K562 (cell line): Measurements from ENCODE around the gene TMC5. TPM values are rescaled to one million over a fixed set of nuclear protein-coding genes. Genes with fewer than 3 reads are reported as not detected.

Experiments
- ATAC-seq: fragments of 200-7000 bp; cut with Tn5 transposase; 3 replicates; pipeline ENCODE4 v1.9.1; 2020; ENCODE audit warnings: moderate library complexity
- BruUV-seq: library from RNA; stranded (reverse); fragments of 400-500 nt; replicated peaks from 2 replicates; lab custom pipeline; 2021; lab: Mats Ljungman, UMichigan
- CTCF ChIA-PET: fragments of 300-600 bp; formaldehyde crosslinking; extraction: SDS; loops from one replicate; lab custom pipeline; 2021; ENCODE audit warnings: low intra/inter-chr PET ratio; lab: Yijun Ruan, JAX
- POLR2A ChIA-PET: fragments of 300-600, 350-650 bp; sonication (Branson Sonifier 250); formaldehyde crosslinking; extraction: SDS; loops from one replicate; lab custom pipeline; 2021; ENCODE audit warnings: antibody characterized with exemption, inconsistent platforms; lab: Yijun Ruan, JAX
- DNase-seq, 4 experiments: peaks; one replicate each; pipeline versions ENCODE4 v3.0.0 to v3.0.0-alpha.2; 2011 to 2018; ENCODE audit warnings: low spot score in 3 of 4, mixed read lengths in 3 of 4; ENCODE audit errors: extremely low read depth in 1 of 4
- FAIRE-seq: peaks from 2 replicates; lab custom pipeline; 2011; peaks lifted over from hg19 to GRCh38; lab: Jason Lieb, UNC
- H2AFZ ChIP-seq: 2 replicates; pipeline ENCODE4 v1.6.0; 2011; ENCODE audit warnings: low read depth, low read length, control low read depth, inconsistent platforms
- H3K27ac ChIP-seq: fragments of 200-600 bp; 3 replicates; pipeline ENCODE4 v1.8.0; 2011; ENCODE audit warnings: low read depth, mild to moderate bottlenecking, control low read depth, inconsistent platforms, low read length, moderate library complexity, mixed read lengths; ENCODE audit errors: extremely low read depth
- H3K27me3 ChIP-seq, 2 experiments: fragments of 300-600 bp in 1 of 2; 2 replicates in 1 of 2; 3 replicates in 1 of 2; pipeline versions ENCODE4 v1.6.0 to v1.8.0; 2011; ENCODE audit warnings: inconsistent platforms in 2 of 2, low read length in 2 of 2, mild to moderate bottlenecking in 1 of 2, mixed read lengths in 1 of 2, moderate library complexity in 1 of 2; ENCODE audit not compliant: control insufficient read depth in 2 of 2, insufficient read depth in 2 of 2
- H3K36me3 ChIP-seq: fragments of 300-600 bp; 3 replicates; pipeline ENCODE4 v1.8.0; 2011; ENCODE audit warnings: mild to moderate bottlenecking, low read length, inconsistent platforms; ENCODE audit not compliant: control insufficient read depth, insufficient read depth
- H3K4me1 ChIP-seq, 2 experiments: fragments of 200-600 bp in 1 of 2; replicated peaks in 1 of 2; 2 replicates in 1 of 2; 3 replicates in 1 of 2; pipeline versions ENCODE4 v1.5.1 to v1.8.0; 2011; ENCODE audit warnings: inconsistent platforms in 2 of 2, low read length in 2 of 2, mild to moderate bottlenecking in 1 of 2, mixed read lengths in 1 of 2, moderate library complexity in 1 of 2; ENCODE audit not compliant: control insufficient read depth in 2 of 2, insufficient read depth in 2 of 2
- H3K4me2 ChIP-seq: 2 replicates; pipeline ENCODE4 v1.6.1; 2011; ENCODE audit warnings: low read length, control low read depth, inconsistent platforms, mixed read lengths; ENCODE audit not compliant: insufficient read depth
- H3K4me3 ChIP-seq: fragments of 200-600 bp; sonication (generic), shearing (Covaris generic); 2 replicates; pipeline ENCODE4 v1.5.1; 2016; ENCODE audit warnings: control low read depth, inconsistent platforms
- H3K79me2 ChIP-seq: fragments of 200-600 bp; 3 replicates; pipeline ENCODE4 v1.8.0; 2011; ENCODE audit warnings: low read length, inconsistent platforms; ENCODE audit not compliant: control insufficient read depth, insufficient read depth
- H3K9ac ChIP-seq, 2 experiments: 2 replicates each; pipeline versions ENCODE4 v1.6.0 to v1.6.1; 2011; ENCODE audit warnings: low read depth in 2 of 2, low read length in 2 of 2, control low read depth in 1 of 2, inconsistent platforms in 1 of 2, mild to moderate bottlenecking in 1 of 2, mixed read lengths in 1 of 2; ENCODE audit not compliant: insufficient read depth in 1 of 2
- H3K9me1 ChIP-seq: one replicate; pipeline ENCODE4 v1.6.0; 2011; ENCODE audit warnings: inconsistent platforms, mild to moderate bottlenecking, low read length, moderate library complexity; ENCODE audit not compliant: control insufficient read depth, insufficient read depth
- H3K9me3 ChIP-seq: replicated peaks from 2 replicates; pipeline ENCODE4 v1.5.1; 2011; ENCODE audit warnings: low read depth, low read length, inconsistent platforms; ENCODE audit not compliant: control insufficient read depth, insufficient read depth
- H4K20me1 ChIP-seq: replicated peaks from 2 replicates; pipeline ENCODE4 v1.6.1; 2011; ENCODE audit warnings: low read length, inconsistent platforms, mixed read lengths; ENCODE audit not compliant: control insufficient read depth, insufficient read depth
- ARID4B ChIP-seq: sonication (generic); formaldehyde crosslinking; IDR thresholded peaks from 2 replicates; pipeline ENCODE4 v1.8.0; 2022; ENCODE audit warnings: mild to moderate bottlenecking, missing genetic modification reagents
- ATF3 ChIP-seq, 2 experiments: fragments of 450-650 bp in 1 of 2; sonication (generic) in 1 of 2; formaldehyde crosslinking in 1 of 2; IDR thresholded peaks in 1 of 2; conservative IDR thresholded peaks in 1 of 2; 2 replicates each; pipeline versions ENCODE4 v1.6.1 to v1.8.1; 2016 to 2023; ENCODE audit warnings: mild to moderate bottlenecking in 2 of 2, moderate library complexity in 2 of 2, inconsistent platforms in 1 of 2, missing genetic modification reagents in 1 of 2
- BRD9 ChIP-seq: fragments of 450-650 bp; IDR thresholded peaks from 2 replicates; pipeline ENCODE4 v1.6.1; 2018; ENCODE audit warnings: low read depth; ENCODE audit not compliant: partially characterized antibody
- C11orf30 ChIP-seq: fragments of 450-650 bp; IDR thresholded peaks from 2 replicates; pipeline ENCODE4 v1.6.1; 2016; ENCODE audit warnings: low read depth, mild to moderate bottlenecking
- CBFA2T3 ChIP-seq: fragments of 450-650 bp; IDR thresholded peaks from 2 replicates; pipeline ENCODE4 v1.6.1; 2017
- FOSL1 ChIP-seq: fragments of 200-800 bp; sonication (Bioruptor generic); conservative IDR thresholded peaks from 2 replicates; pipeline ENCODE4 v1.6.1; 2016; ENCODE audit warnings: missing genetic modification characterization, missing compliant biosample characterization
- HMBOX1 ChIP-seq: sonication (generic); IDR thresholded peaks from 2 replicates; pipeline ENCODE4 v1.6.1; 2016
- MAFG ChIP-seq: fragments of 450-650 bp; conservative IDR thresholded peaks from 2 replicates; pipeline ENCODE4 v1.6.1; 2016; ENCODE audit warnings: missing genetic modification characterization, missing compliant biosample characterization
- MAFK ChIP-seq: IDR thresholded peaks from 2 replicates; pipeline ENCODE4 v1.6.1; 2011; ENCODE audit warnings: low read length, improper control_type of control experiment
- NFE2 ChIP-seq: IDR thresholded peaks from 2 replicates; pipeline ENCODE4 v1.6.1; 2014; ENCODE audit warnings: antibody characterized with exemption, low read depth
- NFIC ChIP-seq: fragments of 450-650 bp; IDR thresholded peaks from 2 replicates; pipeline ENCODE4 v1.6.1; 2017; ENCODE audit warnings: mild to moderate bottlenecking, inconsistent platforms
- SMAD4 ChIP-seq: fragments of 250-450 bp; sonication (Bioruptor Pico); conservative IDR thresholded peaks from 2 replicates; pipeline ENCODE4 v1.8.0; 2021; ENCODE audit warnings: inconsistent platforms, mild to moderate bottlenecking, moderate library complexity
- SMARCE1 ChIP-seq: fragments of 450-650 bp; IDR thresholded peaks from 2 replicates; pipeline ENCODE4 v1.7.1; 2016; ENCODE audit warnings: mild to moderate bottlenecking
- ZNF316 ChIP-seq: fragments of 450-650 bp; IDR thresholded peaks from 2 replicates; pipeline ENCODE4 v1.6.1; 2016
- WGBS: fragments of 100-300 bp; shearing (Covaris generic); methylation state at CpG from one replicate; pipeline ENCODE4 v1.1.6; 2016; ENCODE audit warnings: low coverage, mixed read lengths; ENCODE audit not compliant: insufficient coverage; ENCODE audit errors: missing lambda C conversion rate; 5-methylcytosine and 5-hydroxymethylcytosine counted together
- in situ Hi-C: fragments of 300-500 bp; cut with MboI; formaldehyde crosslinking; loops from 4 replicates; pipeline ENCODE4 v1.15.0; 2018; ENCODE audit warnings: inconsistent platforms, mixed read lengths
- intact Hi-C: fragments of 100-400 bp; cut with micrococcal nuclease; formaldehyde crosslinking; loops from 2 replicates; pipeline ENCODE4 v1.14.2; 2022
- polyA plus RNA-seq, 8 experiments: library from polyadenylated mRNA; depleted of rRNA in 4 of 8; stranded (reverse) in 5 of 8; unstranded in 3 of 8; fragments of >200 nt; fragmentation: Nextera tagmentation in 2 of 8; fragmentation: Illumina TruSeq in 1 of 8; extraction: Ambion mirVana in 2 of 8; extraction: Trizol in 1 of 8; gene quantifications; 2 replicates each; pipeline versions ENCODE4 v1.2.1 to v1.2.3, GENCODE V29; 2011 to 2014; ENCODE audit warnings: inconsistent platforms in 1 of 8, missing spikeins in 1 of 8
- total RNA-seq, 7 experiments: library from RNA; depleted of rRNA in 6 of 7; stranded (reverse); fragments of >200 nt in 6 of 7; fragmentation: Illumina TruSeq in 2 of 7; extraction: Trizol in 2 of 7; gene quantifications; 2 replicates each; pipeline versions ENCODE4 v1.2.1 to v1.2.3, GENCODE V29; 2011 to 2021; ENCODE audit warnings: low replicate concordance in 1 of 7

Gene TMC5
- total and polyA plus RNA-seq, 9 of the 15 experiments (the other 6 are each of a cell fraction or from before 2014, with no cell fraction given): 0.83 to 2.6 (median 1.6) TPM

- CTCF ChIA-PET: no interaction called here
- Histone ChIP-seq H3K27me3 (no peaks in the 10 kb centered on the region), H3K4me1 (peaks cover 14 to 34% of the 10 kb centered on the region in 2 experiments; a peak in 4 of 5 replicates), H3K9me3 (no peaks in the 10 kb centered on the region), H3K79me2 (peaks cover 43% of the 10 kb centered on the region), H2AFZ (no peak overlapping the region), H3K4me2 (no peak overlapping the region), H3K27ac (no peak overlapping the region), H3K9ac (no peak overlapping the region; a peak in 1 of 4 replicates), H3K4me3 (no peak overlapping the region), H4K20me1 (no peaks in the 10 kb centered on the region), H3K9me1 (no peaks in the 10 kb centered on the region), H3K36me3 (peaks cover 38% of the 10 kb centered on the region)
- BruUV-seq: no TSS peak
- TF ChIP-seq ZNF316: peak; percentile 28; the same call in 1 of the 2 replicates
- TF ChIP-seq FOSL1 (tag): peak; percentile 69
- TF ChIP-seq SMAD4: no peak
- TF ChIP-seq MAFG (tag): 0 out of 2 replicates have a peak, but pooled peaks have one; percentile 11
- 0 out of 2 replicates have a peak, but pooled peaks have one; percentile 16 for TF ChIP-seq SMARCE1
- peak; percentile 25; the same call in 1 of the 2 replicates for TF ChIP-seq NFE2
- TF ChIP-seq C11orf30: 0 out of 2 replicates have a peak, but pooled peaks have one; percentile 26
- peak; percentile 84 for TF ChIP-seq NFIC
- TF ChIP-seq MAFK: peak; percentile 31
- no peak for TF ChIP-seq ARID4B (CRISPR knock-in tag)
- TF ChIP-seq ATF3 (IDR thresholded peaks at IDR 0.05): peak; percentile 32; the same call in 1 of the 2 replicates
- no peak for TF ChIP-seq ATF3 (CRISPR knock-in tag; conservative IDR thresholded peaks at IDR 0.05)
- TF ChIP-seq HMBOX1: peak; percentile 37; the same call in 1 of the 2 replicates
- TF ChIP-seq CBFA2T3: 0 out of 2 replicates have a peak, but pooled peaks have one; percentile 2
- no peak for TF ChIP-seq BRD9
- no peak for ATAC-seq
- in situ Hi-C loops: loop anchor here (10.0 kb wide), 1 partner anchor 433 kb away; no protein-coding TSS in a partner anchor
- peak; percentile 21 to 43 (median 22) for DNase-seq
- intact Hi-C loops: no loop called here
- FAIRE-seq: no peak
- POLR2A ChIA-PET: interaction anchor here (0.7 to 1.4 kb wide), 3 partner anchors 9 to 559 kb away, joined by 3 to 4 read pairs (median 3); no protein-coding TSS in a partner anchor
- whole genome bisulfite sequencing: 51% methylated on average over 7 of the region's 8 CpGs
Measured at GRCh38 chr16:19517424-19518089, 99.9 kb downstream of the TMC5 start.
